A549 (cell line): ENCODE results near the gene LMF1.

Experiments used
- CEBPB ChIP-seq, 2 experiments: fragments of >200 bp in 1 of 2; sonication (Bioruptor Twin) in 1 of 2; formaldehyde crosslinking in 1 of 2; IDR thresholded peaks; 2 replicates each; pipeline ENCODE4 v1.6.1; 2012 to 2016
- CTCF ChIP-seq: fragments of >200 bp; sonication (Bioruptor Twin); formaldehyde crosslinking; IDR thresholded peaks from 3 replicates; pipeline ENCODE4 v1.5.1; 2016
- EP300 ChIP-seq, 2 experiments: fragments of >200 bp; sonication (Bioruptor Twin); formaldehyde crosslinking; IDR thresholded peaks; 2 replicates in 1 of 2; 3 replicates in 1 of 2; pipeline ENCODE4 v1.6.1; 2016 to 2017
- ESRRA ChIP-seq: fragments of 150-350 bp; IDR thresholded peaks from 2 replicates; pipeline ENCODE4 v1.6.1; 2014; ENCODE audit warnings: mild to moderate bottlenecking, low read length, borderline replicate concordance
- KDM1A ChIP-seq: fragments of 200-600 bp; sonication (generic); IDR thresholded peaks from 2 replicates; pipeline ENCODE4 v1.6.1; 2016; ENCODE audit warnings: low read depth, mild to moderate bottlenecking
- NR3C1 ChIP-seq: fragments of >200 bp; sonication (Bioruptor Twin); formaldehyde crosslinking; IDR thresholded peaks from 3 replicates; pipeline ENCODE4 v1.6.1; 2017
- POLR2A ChIP-seq: IDR thresholded peaks from 2 replicates; pipeline ENCODE4 v1.6.1; 2012; ENCODE audit warnings: mild to moderate bottlenecking, low read length
- POLR2AphosphoS2 ChIP-seq: conservative IDR thresholded peaks from 2 replicates; pipeline ENCODE4 v1.6.1; 2012; ENCODE audit warnings: low read length, improper control_type of control experiment, inconsistent platforms
- RCOR1 ChIP-seq: fragments of 150-350 bp; IDR thresholded peaks from 2 replicates; pipeline ENCODE4 v1.6.1; 2014; ENCODE audit warnings: antibody characterized with exemption, low read length, low read depth
- ZC3H11A ChIP-seq: fragments of 450-650 bp; IDR thresholded peaks from 2 replicates; pipeline ENCODE4 v1.6.1; 2014; ENCODE audit warnings: antibody characterized with exemption, mild to moderate bottlenecking
- TF ChIP-seq, protein P1 (sequence below): IDR thresholded peaks from 2 replicates; pipeline ENCODE4 v1.6.1; 2012
- TF ChIP-seq, protein P2 (sequence below): IDR thresholded peaks from 2 replicates; pipeline ENCODE4 v1.6.1; 2012

GRCh38 chr16:912684-913613 is 57.8 kb downstream of the LMF1 start:
- TF ChIP-seq ESRRA, result no peak
- no peak for TF ChIP-seq CEBPB (IDR thresholded peaks at IDR 0.05)
- TF ChIP-seq POLR2A, result no peak
- TF ChIP-seq, protein P1, sequence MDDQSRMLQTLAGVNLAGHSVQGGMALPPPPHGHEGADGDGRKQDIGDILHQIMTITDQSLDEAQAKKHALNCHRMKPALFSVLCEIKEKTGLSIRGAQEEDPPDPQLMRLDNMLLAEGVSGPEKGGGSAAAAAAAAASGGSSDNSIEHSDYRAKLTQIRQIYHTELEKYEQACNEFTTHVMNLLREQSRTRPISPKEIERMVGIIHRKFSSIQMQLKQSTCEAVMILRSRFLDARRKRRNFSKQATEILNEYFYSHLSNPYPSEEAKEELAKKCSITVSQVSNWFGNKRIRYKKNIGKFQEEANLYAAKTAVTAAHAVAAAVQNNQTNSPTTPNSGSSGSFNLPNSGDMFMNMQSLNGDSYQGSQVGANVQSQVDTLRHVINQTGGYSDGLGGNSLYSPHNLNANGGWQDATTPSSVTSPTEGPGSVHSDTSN, result no peak
- TF ChIP-seq CTCF, result no peak
- TF ChIP-seq ZC3H11A, result no peak
- no peak for TF ChIP-seq EP300 (IDR thresholded peaks at IDR 0.05)
- TF ChIP-seq POLR2AphosphoS2, result no peak
- TF ChIP-seq RCOR1, result no peak
- TF ChIP-seq, protein P2, sequence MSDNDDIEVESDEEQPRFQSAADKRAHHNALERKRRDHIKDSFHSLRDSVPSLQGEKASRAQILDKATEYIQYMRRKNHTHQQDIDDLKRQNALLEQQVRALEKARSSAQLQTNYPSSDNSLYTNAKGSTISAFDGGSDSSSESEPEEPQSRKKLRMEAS, result no peak
- no peak for TF ChIP-seq NR3C1
- no peak for TF ChIP-seq KDM1A
